ENCODE measurements around the gene SLC25A21.

The SLC25A21 gene

DNA sequence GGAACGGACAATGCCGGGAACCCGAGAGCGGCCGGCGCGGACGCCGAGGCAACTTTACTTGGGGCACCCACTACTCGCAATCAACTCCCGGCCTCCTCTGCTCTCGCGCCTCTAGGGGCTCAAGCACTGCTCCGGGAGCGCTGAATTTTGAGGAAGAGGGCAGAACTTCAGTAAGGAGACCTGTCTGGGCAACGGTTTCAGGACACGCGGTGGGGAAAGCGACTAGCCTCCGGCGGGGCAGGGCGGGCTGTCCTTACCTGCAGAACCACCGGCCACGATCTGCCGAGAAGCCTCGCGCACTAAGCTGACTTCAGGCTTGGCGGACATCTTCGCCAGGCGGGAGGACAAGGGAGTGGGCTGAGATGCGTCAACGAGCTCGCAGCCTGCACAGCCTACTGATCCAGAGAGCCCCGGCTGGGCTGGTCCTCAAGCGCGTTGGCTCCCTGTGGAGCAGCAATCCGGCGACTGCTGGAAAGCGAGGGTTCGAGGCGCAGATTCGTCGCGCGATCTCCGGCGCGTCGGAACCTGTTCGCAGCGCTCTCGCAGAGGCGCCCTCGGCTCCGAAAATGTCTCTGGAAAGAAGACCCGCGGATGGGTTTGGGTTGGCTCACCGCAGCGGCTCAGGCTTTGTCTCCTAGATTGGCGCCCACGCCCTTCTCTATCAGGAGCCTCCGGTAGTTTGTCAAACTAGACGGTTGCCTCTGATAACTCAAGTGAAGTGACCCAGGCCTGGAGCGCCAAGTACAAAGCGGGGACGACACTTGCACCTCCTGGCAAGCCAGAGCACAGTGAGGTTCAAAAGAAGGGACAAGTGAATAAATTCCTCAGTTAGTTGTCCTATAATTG, at the start of gene SLC25A21:
TSS of gene SLC25A21 (minus strand) at position 583 of the 846 bp plus-strand sequence.
- TF ChIP-seq TEAD4 (IDR thresholded peaks at IDR 0.05) (no peak), YY1 (IDR thresholded peaks at IDR 0.05; ENCODE audit: low read depth) (peak; percentile 73), TAF1 (IDR thresholded peaks at IDR 0.05; ENCODE audit: low read depth) (peak; percentile 95), EP300 (IDR thresholded peaks at IDR 0.05; ENCODE audit: borderline replicate concordance) (peak; percentile 15; the same call in 1 of the 2 replicates), MAX (IDR thresholded peaks at IDR 0.05) (peak; percentile 81), TCF12 (IDR thresholded peaks at IDR 0.05; ENCODE audit: low read depth) (peak; percentile 34; the same call in 1 of the 2 replicates), CEBPB (IDR thresholded peaks at IDR 0.05) (0 out of 2 replicates have a peak, but pooled peaks have one; percentile 19)
- TF ChIP-seq, protein P1, sequence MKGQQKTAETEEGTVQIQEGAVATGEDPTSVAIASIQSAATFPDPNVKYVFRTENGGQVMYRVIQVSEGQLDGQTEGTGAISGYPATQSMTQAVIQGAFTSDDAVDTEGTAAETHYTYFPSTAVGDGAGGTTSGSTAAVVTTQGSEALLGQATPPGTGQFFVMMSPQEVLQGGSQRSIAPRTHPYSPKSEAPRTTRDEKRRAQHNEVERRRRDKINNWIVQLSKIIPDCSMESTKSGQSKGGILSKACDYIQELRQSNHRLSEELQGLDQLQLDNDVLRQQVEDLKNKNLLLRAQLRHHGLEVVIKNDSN (IDR thresholded peaks at IDR 0.05) = peak; percentile 34; the same call in 1 of the 2 replicates
- TF ChIP-seq, protein P2, sequence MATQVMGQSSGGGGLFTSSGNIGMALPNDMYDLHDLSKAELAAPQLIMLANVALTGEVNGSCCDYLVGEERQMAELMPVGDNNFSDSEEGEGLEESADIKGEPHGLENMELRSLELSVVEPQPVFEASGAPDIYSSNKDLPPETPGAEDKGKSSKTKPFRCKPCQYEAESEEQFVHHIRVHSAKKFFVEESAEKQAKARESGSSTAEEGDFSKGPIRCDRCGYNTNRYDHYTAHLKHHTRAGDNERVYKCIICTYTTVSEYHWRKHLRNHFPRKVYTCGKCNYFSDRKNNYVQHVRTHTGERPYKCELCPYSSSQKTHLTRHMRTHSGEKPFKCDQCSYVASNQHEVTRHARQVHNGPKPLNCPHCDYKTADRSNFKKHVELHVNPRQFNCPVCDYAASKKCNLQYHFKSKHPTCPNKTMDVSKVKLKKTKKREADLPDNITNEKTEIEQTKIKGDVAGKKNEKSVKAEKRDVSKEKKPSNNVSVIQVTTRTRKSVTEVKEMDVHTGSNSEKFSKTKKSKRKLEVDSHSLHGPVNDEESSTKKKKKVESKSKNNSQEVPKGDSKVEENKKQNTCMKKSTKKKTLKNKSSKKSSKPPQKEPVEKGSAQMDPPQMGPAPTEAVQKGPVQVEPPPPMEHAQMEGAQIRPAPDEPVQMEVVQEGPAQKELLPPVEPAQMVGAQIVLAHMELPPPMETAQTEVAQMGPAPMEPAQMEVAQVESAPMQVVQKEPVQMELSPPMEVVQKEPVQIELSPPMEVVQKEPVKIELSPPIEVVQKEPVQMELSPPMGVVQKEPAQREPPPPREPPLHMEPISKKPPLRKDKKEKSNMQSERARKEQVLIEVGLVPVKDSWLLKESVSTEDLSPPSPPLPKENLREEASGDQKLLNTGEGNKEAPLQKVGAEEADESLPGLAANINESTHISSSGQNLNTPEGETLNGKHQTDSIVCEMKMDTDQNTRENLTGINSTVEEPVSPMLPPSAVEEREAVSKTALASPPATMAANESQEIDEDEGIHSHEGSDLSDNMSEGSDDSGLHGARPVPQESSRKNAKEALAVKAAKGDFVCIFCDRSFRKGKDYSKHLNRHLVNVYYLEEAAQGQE (IDR thresholded peaks at IDR 0.05; ENCODE audit: low read depth) = no peak

DNA sequence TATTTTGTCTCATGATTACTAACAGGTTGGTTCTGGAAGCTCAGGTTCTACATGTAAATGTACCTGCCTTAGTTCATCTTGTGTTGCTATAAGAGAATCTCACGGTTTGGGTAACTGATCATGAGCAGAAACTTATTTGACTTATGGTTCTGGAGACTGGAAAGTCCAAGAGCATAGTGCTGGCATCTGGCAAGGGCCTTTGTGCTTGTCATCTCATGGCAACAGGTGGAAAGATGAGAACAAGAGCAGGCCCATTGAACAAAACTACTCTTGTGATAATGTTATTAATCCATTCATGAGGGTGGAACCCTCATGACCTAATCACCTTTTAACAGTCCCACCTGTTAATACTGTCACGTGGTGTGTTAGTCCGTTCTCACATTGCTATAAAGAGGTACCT, 48.7 kb upstream of the SLC25A21 start:
- TF ChIP-seq MAX (IDR thresholded peaks at IDR 0.05) = no peak
- no peak for TF ChIP-seq TCF12 (IDR thresholded peaks at IDR 0.05; ENCODE audit: low read depth)
- no peak for TF ChIP-seq CEBPB (IDR thresholded peaks at IDR 0.05)

GRCh38 chr14:37215345-37215744, 42.9 kb upstream of the SLC25A21 start:
- no peak for TF ChIP-seq ZBTB7A (IDR thresholded peaks at IDR 0.05; ENCODE audit: low read depth)
- no peak for TF ChIP-seq TAF1 (IDR thresholded peaks at IDR 0.05; ENCODE audit: low read depth)
- TF ChIP-seq, protein P1 (IDR thresholded peaks at IDR 0.05) = no peak
- no peak for TF ChIP-seq EGR1 (IDR thresholded peaks at IDR 0.05)
- TF ChIP-seq EP300 (IDR thresholded peaks at IDR 0.05; ENCODE audit: borderline replicate concordance) = no peak
- TF ChIP-seq NFIC (IDR thresholded peaks at IDR 0.05) = no peak
- no peak for TF ChIP-seq YY1 (IDR thresholded peaks at IDR 0.05; ENCODE audit: low read depth)
- TF ChIP-seq MAX (IDR thresholded peaks at IDR 0.05) = no peak
- TF ChIP-seq FOXM1 (IDR thresholded peaks at IDR 0.05; ENCODE audit: borderline replicate concordance, low read depth) = no peak
- no peak for TF ChIP-seq CREB1 (IDR thresholded peaks at IDR 0.05; ENCODE audit: low read depth)
- TF ChIP-seq RAD21 (IDR thresholded peaks at IDR 0.05; ENCODE audit: low read depth) = no peak
- no peak for TF ChIP-seq TEAD4 (IDR thresholded peaks at IDR 0.05)
- no peak for TF ChIP-seq TCF12 (IDR thresholded peaks at IDR 0.05; ENCODE audit: low read depth)

DNA sequence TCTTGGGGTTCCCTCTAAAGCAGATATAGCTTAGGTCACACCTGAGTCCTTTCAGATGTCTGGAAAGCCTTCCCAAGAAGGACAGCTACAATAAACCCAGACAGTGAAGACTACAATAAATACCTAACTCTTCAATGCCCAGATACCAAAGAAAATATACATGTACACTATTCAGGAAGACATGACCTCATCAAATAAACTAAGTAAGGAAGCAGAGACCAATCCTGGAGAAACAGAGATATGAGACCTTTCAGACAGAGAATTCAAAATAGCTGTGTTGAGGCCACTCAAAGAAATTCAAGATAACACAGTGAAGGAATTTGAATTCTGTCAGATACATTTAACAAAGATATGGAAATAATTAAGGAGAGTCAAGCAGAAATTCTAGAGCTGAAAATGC, 40.6 kb upstream of the SLC25A21 start:
- TF ChIP-seq NFIC (IDR thresholded peaks at IDR 0.05) (no peak), FOXM1 (IDR thresholded peaks at IDR 0.05; ENCODE audit: borderline replicate concordance, low read depth) (no peak), ZBTB7A (IDR thresholded peaks at IDR 0.05; ENCODE audit: low read depth) (no peak), CREB1 (IDR thresholded peaks at IDR 0.05; ENCODE audit: low read depth) (no peak), EP300 (IDR thresholded peaks at IDR 0.05; ENCODE audit: borderline replicate concordance) (no peak), CEBPB (IDR thresholded peaks at IDR 0.05) (no peak), RAD21 (IDR thresholded peaks at IDR 0.05; ENCODE audit: low read depth) (no peak), TCF12 (IDR thresholded peaks at IDR 0.05; ENCODE audit: low read depth) (no peak), MAX (IDR thresholded peaks at IDR 0.05) (no peak), YY1 (IDR thresholded peaks at IDR 0.05; ENCODE audit: low read depth) (no peak), EGR1 (IDR thresholded peaks at IDR 0.05) (no peak), TEAD4 (IDR thresholded peaks at IDR 0.05) (no peak), TAF1 (IDR thresholded peaks at IDR 0.05; ENCODE audit: low read depth) (no peak)
- TF ChIP-seq, protein P1 (IDR thresholded peaks at IDR 0.05) = no peak
- TF ChIP-seq, protein P2 (IDR thresholded peaks at IDR 0.05; ENCODE audit: low read depth) = no peak

- TF ChIP-seq, protein P1 (IDR thresholded peaks at IDR 0.05) = no peak
- TF ChIP-seq CEBPB (IDR thresholded peaks at IDR 0.05) (no peak), EGR1 (IDR thresholded peaks at IDR 0.05) (no peak), TEAD4 (IDR thresholded peaks at IDR 0.05) (no peak), TCF12 (IDR thresholded peaks at IDR 0.05; ENCODE audit: low read depth) (no peak), NFIC (IDR thresholded peaks at IDR 0.05) (no peak), TAF1 (IDR thresholded peaks at IDR 0.05; ENCODE audit: low read depth) (no peak), RAD21 (IDR thresholded peaks at IDR 0.05; ENCODE audit: low read depth) (no peak), ZBTB7A (IDR thresholded peaks at IDR 0.05; ENCODE audit: low read depth) (no peak), EP300 (IDR thresholded peaks at IDR 0.05; ENCODE audit: borderline replicate concordance) (no peak), FOXM1 (IDR thresholded peaks at IDR 0.05; ENCODE audit: borderline replicate concordance, low read depth) (no peak), MAX (IDR thresholded peaks at IDR 0.05) (no peak), YY1 (IDR thresholded peaks at IDR 0.05; ENCODE audit: low read depth) (no peak), CREB1 (IDR thresholded peaks at IDR 0.05; ENCODE audit: low read depth) (no peak)
- TF ChIP-seq, protein P2 (IDR thresholded peaks at IDR 0.05; ENCODE audit: low read depth) = no peak
Observed at GRCh38 chr14:37210448-37210847, 38.0 kb upstream of the SLC25A21 start.
